Activated T-cell treated with anti-CD3 and anti-CD28 coated beads, Interleukin-2, amount 50 U/mL, for 24 hours (primary cell): ENCODE data around the gene CHI3L2.
A peak's percentile ranks its signal among the peaks of the same experiment; 100 is the strongest.

ENCODE experiments used
- DNase-seq: peaks from one replicate; pipeline ENCODE4 v3.0.0-alpha.2; 2020
- H3K27ac Mint-ChIP-seq: 2 replicates; pipeline ENCODE4 v1.8.0; 2020; ENCODE audit warnings: mild to moderate bottlenecking, mixed read lengths
- H3K27me3 Mint-ChIP-seq: 2 replicates; pipeline ENCODE4 v1.8.0; 2020; ENCODE audit warnings: mixed read lengths
- H3K36me3 Mint-ChIP-seq: 2 replicates; pipeline ENCODE4 v1.8.0; 2020; ENCODE audit warnings: low read depth, mixed read lengths
- H3K4me1 Mint-ChIP-seq: 2 replicates; pipeline ENCODE4 v1.8.0; 2020; ENCODE audit warnings: low read depth, mixed read lengths
- H3K4me3 Mint-ChIP-seq: 2 replicates; pipeline ENCODE4 v1.8.0; 2020; ENCODE audit warnings: mild to moderate bottlenecking, moderate library complexity, mixed read lengths
- H3K9me3 Mint-ChIP-seq: 2 replicates; pipeline ENCODE4 v1.8.0; 2020; ENCODE audit warnings: mixed read lengths

Gene CHI3L2

DNA sequence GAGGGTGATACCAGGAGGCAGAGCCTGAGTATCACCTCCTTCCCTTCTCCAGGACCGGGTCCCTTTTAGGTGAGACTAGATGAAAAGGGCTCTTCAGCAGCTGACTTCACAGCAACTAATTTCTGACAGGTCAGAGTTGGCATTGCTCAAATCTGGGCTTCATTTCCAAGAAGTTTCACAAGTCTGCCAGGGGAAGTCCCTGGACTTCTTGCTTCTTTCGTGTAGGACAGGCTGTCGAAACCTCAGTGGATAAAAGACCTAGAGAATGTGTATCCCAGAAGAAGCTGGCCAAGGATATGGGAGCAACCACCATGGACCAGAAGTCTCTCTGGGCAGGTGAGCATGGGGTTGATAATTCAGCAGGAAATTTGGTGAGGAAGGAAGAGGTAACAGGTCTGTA, at the start of gene CHI3L2:
TSS of gene CHI3L2 (plus strand) at position 280 of the 400 bp plus-strand sequence. CDS start at position 297, 17 bp downstream.
- no peaks in the 10 kb centered on the region for H3K9me3 Mint-ChIP-seq
- DNase-seq: no peak
- H3K27ac Mint-ChIP-seq: peak within 1 kb of the TSS; percentile 53
- H3K36me3 Mint-ChIP-seq: no peaks in the 10 kb centered on the region
- no peak within 1 kb of the TSS for H3K4me3 Mint-ChIP-seq
- no peaks in the 10 kb centered on the region for H3K27me3 Mint-ChIP-seq
- H3K4me1 Mint-ChIP-seq: peaks cover 82% of the 10 kb centered on the region

- Mint-ChIP-seq H3K27ac (peak overlapping the region; percentile 85), H3K9me3 (no peaks in the 10 kb centered on the region), H3K27me3 (no peaks in the 10 kb centered on the region), H3K36me3 (peaks cover 89% of the 10 kb centered on the region), H3K4me1 (peaks cover 50% of the 10 kb centered on the region), H3K4me3 (no peak overlapping the region)
- no peak for DNase-seq
These were observed 47.5 kb upstream of the CHI3L2 start for GRCh38 chr1:111179968-111180533.

DNA sequence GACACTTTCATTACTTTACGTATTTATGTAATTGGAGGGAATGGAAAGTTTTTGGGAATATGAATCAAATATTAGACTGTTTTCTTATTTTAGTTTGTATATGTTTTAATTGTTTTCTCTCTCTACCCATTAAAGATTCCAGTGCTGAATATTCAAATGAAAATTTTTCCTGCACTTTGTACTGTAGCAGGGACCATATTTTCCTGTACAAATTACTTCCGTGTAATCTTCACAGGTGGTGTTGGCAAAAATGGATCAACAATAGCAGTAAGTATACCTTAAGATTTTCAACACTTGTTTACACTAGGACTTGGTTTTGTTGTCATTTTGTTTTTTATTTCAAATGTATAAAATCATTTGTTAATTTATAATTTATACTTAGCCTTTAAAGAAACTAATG, 45.5 kb upstream of the CHI3L2 start:
- peaks cover 66% of the 10 kb centered on the region for H3K4me1 Mint-ChIP-seq
- peaks cover 90% of the 10 kb centered on the region for H3K36me3 Mint-ChIP-seq
- no peaks in the 10 kb centered on the region for H3K9me3 Mint-ChIP-seq
- DNase-seq: no peak
- H3K27me3 Mint-ChIP-seq: no peaks in the 10 kb centered on the region
- H3K4me3 Mint-ChIP-seq: no peak overlapping the region
- peak overlapping the region; percentile 51 for H3K27ac Mint-ChIP-seq

- no peak for DNase-seq
- Mint-ChIP-seq H3K9me3 (no peaks in the 10 kb centered on the region), H3K4me1 (peaks cover 78% of the 10 kb centered on the region), H3K36me3 (peaks cover 93% of the 10 kb centered on the region), H3K4me3 (no peak overlapping the region), H3K27ac (peak overlapping the region; percentile 70), H3K27me3 (no peaks in the 10 kb centered on the region)
These were observed 44.0 kb upstream of the CHI3L2 start for GRCh38 chr1:111183308-111184069.

GRCh38 chr1:111184663-111185062, 42.9 kb upstream of the CHI3L2 start:
- peak overlapping the region; percentile 76 for H3K27ac Mint-ChIP-seq
- H3K4me3 Mint-ChIP-seq: no peak overlapping the region
- peaks cover 93% of the 10 kb centered on the region for H3K36me3 Mint-ChIP-seq
- DNase-seq: no peak
- no peaks in the 10 kb centered on the region for H3K9me3 Mint-ChIP-seq
- no peaks in the 10 kb centered on the region for H3K27me3 Mint-ChIP-seq
- peaks cover 84% of the 10 kb centered on the region for H3K4me1 Mint-ChIP-seq

- peaks cover 96% of the 10 kb centered on the region for H3K4me1 Mint-ChIP-seq
- H3K27ac Mint-ChIP-seq: peak overlapping the region; percentile 98
- H3K36me3 Mint-ChIP-seq: peaks cover 100% of the 10 kb centered on the region
- no peaks in the 10 kb centered on the region for H3K9me3 Mint-ChIP-seq
- no peaks in the 10 kb centered on the region for H3K27me3 Mint-ChIP-seq
- DNase-seq: no peak
- no peak overlapping the region for H3K4me3 Mint-ChIP-seq
These were observed 36.5 kb upstream of the CHI3L2 start for GRCh38 chr1:111190931-111191451.

DNA sequence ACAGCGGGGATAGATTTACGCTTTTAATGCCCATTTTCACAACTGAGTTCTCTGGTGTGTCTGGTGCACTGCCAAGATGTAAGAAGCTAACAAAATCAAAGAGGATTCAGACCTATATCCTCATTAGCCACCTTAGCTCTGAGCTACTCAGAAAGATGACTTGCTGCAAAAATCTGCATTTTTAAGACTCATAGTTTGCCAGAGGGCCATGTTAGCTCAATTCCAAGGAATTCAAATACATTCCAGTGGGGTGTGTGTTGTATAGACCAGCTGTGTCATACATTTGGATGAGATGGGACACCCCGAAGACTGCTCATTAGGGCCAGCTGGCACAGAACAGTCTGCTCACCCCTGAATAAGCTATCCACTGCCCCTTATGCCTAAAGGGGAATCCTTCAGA, 36.0 kb upstream of the CHI3L2 start:
- H3K27me3 Mint-ChIP-seq: no peaks in the 10 kb centered on the region
- H3K9me3 Mint-ChIP-seq: no peaks in the 10 kb centered on the region
- peaks cover 96% of the 10 kb centered on the region for H3K4me1 Mint-ChIP-seq
- H3K4me3 Mint-ChIP-seq: no peak overlapping the region
- peak overlapping the region; percentile 98 for H3K27ac Mint-ChIP-seq
- no peak for DNase-seq
- H3K36me3 Mint-ChIP-seq: peaks cover 100% of the 10 kb centered on the region

DNA sequence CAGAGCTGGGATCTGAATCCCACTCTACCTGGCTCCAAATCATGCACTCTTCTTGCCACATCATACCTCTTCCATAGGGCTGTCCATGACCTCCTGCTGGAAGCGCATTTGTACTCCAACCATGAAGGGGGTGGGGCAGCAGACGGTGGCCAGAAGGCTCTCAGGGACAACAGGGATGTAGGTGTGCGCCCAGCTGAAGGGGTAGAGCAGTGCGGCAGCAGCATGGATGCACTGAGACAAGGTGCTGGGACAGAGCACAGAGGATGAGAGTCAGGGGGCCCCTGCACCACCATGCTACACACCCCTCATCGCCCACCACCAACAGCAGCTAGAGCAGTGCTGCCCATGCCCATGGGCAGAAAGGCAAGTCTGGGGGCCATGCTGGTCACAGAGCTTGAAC, 35.4 kb upstream of the CHI3L2 start:
- H3K9me3 Mint-ChIP-seq: no peaks in the 10 kb centered on the region
- peaks cover 100% of the 10 kb centered on the region for H3K36me3 Mint-ChIP-seq
- H3K4me3 Mint-ChIP-seq: peak overlapping the region; percentile 25
- no peak for DNase-seq
- no peaks in the 10 kb centered on the region for H3K27me3 Mint-ChIP-seq
- H3K4me1 Mint-ChIP-seq: peaks cover 96% of the 10 kb centered on the region
- H3K27ac Mint-ChIP-seq: peak overlapping the region; percentile 98

GRCh38 chr1:111192658-111193519, 34.6 kb upstream of the CHI3L2 start:
- H3K27me3 Mint-ChIP-seq: no peaks in the 10 kb centered on the region
- H3K36me3 Mint-ChIP-seq: peaks cover 100% of the 10 kb centered on the region
- no peaks in the 10 kb centered on the region for H3K9me3 Mint-ChIP-seq
- peaks cover 96% of the 10 kb centered on the region for H3K4me1 Mint-ChIP-seq
- H3K27ac Mint-ChIP-seq: peak overlapping the region; percentile 98
- peak overlapping the region; percentile 96 for H3K4me3 Mint-ChIP-seq
- no peak for DNase-seq

DNA sequence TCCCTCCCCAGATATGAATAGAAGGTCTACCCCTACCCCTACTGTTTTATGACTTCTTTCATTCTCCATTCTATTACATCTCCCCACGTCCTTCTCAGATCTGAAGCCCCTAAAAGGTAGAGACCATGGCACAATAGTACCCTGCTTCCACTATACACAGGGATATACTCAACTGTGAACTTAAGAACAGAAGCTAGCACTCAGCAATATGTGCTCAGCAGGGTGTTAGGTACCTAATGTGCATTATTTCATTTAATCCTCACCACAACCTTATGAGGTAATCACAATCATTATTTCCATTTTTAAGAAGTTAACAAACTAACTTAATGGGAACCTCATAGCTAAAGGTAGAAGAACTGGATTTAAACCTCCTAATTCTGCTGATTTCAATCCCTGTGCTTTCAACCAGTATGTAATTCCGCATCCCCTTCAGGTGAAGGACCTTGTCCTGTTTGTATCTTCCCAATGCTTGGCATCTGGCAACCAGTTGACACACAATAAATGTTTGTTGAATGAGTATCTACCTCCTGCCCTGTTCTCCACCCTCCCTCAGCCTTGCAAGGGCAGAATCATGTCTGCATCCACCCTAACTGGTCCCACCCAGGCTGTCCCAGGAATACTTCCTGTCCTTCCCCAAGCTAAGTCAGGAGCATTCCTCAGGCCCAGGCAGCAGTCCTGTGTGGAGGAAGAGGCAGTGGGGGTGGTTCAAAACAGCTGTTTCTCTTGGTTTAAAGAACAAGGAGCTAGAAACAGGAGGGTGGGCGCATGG, 33.6 kb upstream of the CHI3L2 start:
- H3K36me3 Mint-ChIP-seq: peaks cover 100% of the 10 kb centered on the region
- DNase-seq: no peak
- peak overlapping the region; percentile 96 for H3K4me3 Mint-ChIP-seq
- H3K4me1 Mint-ChIP-seq: peaks cover 86% of the 10 kb centered on the region
- no peaks in the 10 kb centered on the region for H3K9me3 Mint-ChIP-seq
- peak overlapping the region; percentile 98 for H3K27ac Mint-ChIP-seq
- H3K27me3 Mint-ChIP-seq: no peaks in the 10 kb centered on the region

- Mint-ChIP-seq H3K36me3 (peaks cover 100% of the 10 kb centered on the region), H3K27ac (peak overlapping the region; percentile 98), H3K9me3 (no peaks in the 10 kb centered on the region), H3K27me3 (no peaks in the 10 kb centered on the region), H3K4me3 (peak overlapping the region; percentile 96), H3K4me1 (peaks cover 75% of the 10 kb centered on the region)
- no peak for DNase-seq
These were observed 32.4 kb upstream of the CHI3L2 start for GRCh38 chr1:111195002-111195684.

DNA sequence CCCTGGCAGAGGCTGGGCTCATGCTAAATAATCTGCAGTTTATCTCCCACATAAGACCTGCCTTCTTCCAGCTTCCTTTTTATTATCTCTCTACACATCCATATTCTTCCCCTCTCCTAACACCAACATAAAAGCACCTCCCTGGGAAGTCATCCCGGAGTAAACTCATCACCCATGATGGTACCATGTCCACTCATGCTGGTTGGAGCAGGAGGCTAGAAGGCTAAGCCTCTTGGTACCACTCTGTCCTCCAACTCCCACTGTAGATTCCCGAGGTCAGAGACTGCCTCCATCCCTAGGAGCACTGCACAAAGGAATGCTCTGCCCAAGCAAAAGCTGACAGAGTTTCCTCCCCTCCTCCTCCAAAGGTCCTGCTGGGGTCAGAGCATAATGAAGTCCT, 31.3 kb upstream of the CHI3L2 start:
- H3K9me3 Mint-ChIP-seq: no peaks in the 10 kb centered on the region
- no peak for DNase-seq
- no peaks in the 10 kb centered on the region for H3K27me3 Mint-ChIP-seq
- peak overlapping the region; percentile 96 for H3K4me3 Mint-ChIP-seq
- H3K36me3 Mint-ChIP-seq: peaks cover 97% of the 10 kb centered on the region
- H3K4me1 Mint-ChIP-seq: peaks cover 72% of the 10 kb centered on the region
- H3K27ac Mint-ChIP-seq: peak overlapping the region; percentile 98

DNA sequence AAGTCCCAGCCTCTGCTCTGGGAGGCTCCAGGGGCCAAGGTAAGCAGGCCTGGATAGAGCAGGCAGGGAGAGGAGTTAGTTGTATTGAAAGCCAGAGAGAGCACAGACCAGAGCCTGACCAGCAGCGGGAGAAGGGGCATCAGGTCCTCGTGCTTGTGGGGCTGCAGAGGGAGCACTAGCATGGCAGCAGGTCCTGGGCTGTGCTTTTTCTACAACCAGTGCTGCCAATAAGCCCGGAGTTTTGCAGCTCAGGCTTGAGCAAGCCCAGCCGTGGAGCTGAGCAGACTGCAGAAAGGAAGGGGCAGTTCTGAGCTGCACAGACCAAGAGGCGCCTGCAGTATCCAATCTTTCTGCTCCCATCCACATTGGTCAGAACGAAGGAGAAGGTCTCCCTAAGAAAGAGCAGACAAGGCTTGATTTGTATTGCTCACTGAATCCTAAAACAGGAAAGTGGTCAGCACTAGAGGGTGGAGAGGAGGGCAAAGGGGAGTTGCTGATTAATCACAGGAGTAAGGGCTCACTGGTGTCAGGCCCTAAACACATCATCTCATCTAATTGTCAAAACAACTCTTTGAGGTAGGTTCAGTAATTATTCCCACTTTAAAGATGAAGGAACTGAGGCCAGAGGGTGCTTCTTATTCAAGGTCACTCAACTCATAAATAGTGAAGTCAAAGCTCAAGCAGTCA, 29.8 kb upstream of the CHI3L2 start:
- Mint-ChIP-seq H3K4me1 (peaks cover 72% of the 10 kb centered on the region), H3K27ac (peak overlapping the region; percentile 98), H3K4me3 (peak overlapping the region; percentile 96), H3K27me3 (no peaks in the 10 kb centered on the region), H3K36me3 (peaks cover 82% of the 10 kb centered on the region), H3K9me3 (no peaks in the 10 kb centered on the region)
- peak; percentile 64 for DNase-seq
